ENCODE data around the gene RABGAP1L. TPM values are rescaled to one million over a fixed set of nuclear protein-coding genes. Genes with fewer than 3 reads are reported as not detected.
"Not testable (repeated sequence)": the region's sequence is repeated elsewhere in the genome, so short reads cannot be mapped to it uniquely, and the experiment has no call there.

RABGAP1L gene
- total and polyA plus RNA-seq, 4 donors: 4.8 to 53.5 (median 18.8) TPM

- not testable (repeated sequence) for H3K9me3 ChIP-seq (ENCODE audit: control insufficient read depth in 4 of 4, low read length in 3 of 4); H3K36me3 ChIP-seq (ENCODE audit: control insufficient read depth in 4 of 4, insufficient read depth in 3 of 4, low read depth in 1 of 4, low read length in 3 of 4); DNase-seq (ENCODE audit: low spot score); H3K4me3 ChIP-seq (ENCODE audit: low read depth in 1 of 3, low read length in 3 of 3); H3K4me1 ChIP-seq (ENCODE audit: control insufficient read depth in 4 of 4, insufficient read depth in 4 of 4, low read length in 3 of 4); H3K27me3 ChIP-seq (ENCODE audit: control insufficient read depth in 4 of 4, insufficient read depth in 4 of 4, low read length in 3 of 4); H3K9ac ChIP-seq (ENCODE audit: low read depth in 1 of 2, low read length in 2 of 2); H3K27ac ChIP-seq (ENCODE audit: low read depth in 1 of 2, low read length in 2 of 2)
- 83% methylated on average over 3 of the region's 3 CpGs for WGBS
- peak; percentile 16 to 39 for TF ChIP-seq HNF4A (conservative IDR thresholded peaks at IDR 0.05)
Observed at GRCh38 chr1:174409801-174410200, 250.5 kb downstream of the RABGAP1L start.

- H3K9ac ChIP-seq (ENCODE audit: low read depth in 1 of 2, low read length in 2 of 2): peak overlapping the region; percentile 17 to 59
- H3K36me3 ChIP-seq (ENCODE audit: control insufficient read depth in 4 of 4, insufficient read depth in 3 of 4, low read depth in 1 of 4, low read length in 3 of 4): no peaks in the 10 kb centered on the region
- no peaks in the 10 kb centered on the region for H3K4me1 ChIP-seq (ENCODE audit: control insufficient read depth in 4 of 4, insufficient read depth in 4 of 4, low read length in 3 of 4)
- WGBS: 34% methylated on average over 4 of the region's 4 CpGs
- no peak for DNase-seq (ENCODE audit: low spot score)
- peak overlapping the region in 2 of 3 donors; percentile 35 to 53 for H3K4me3 ChIP-seq (ENCODE audit: low read depth in 1 of 3, low read length in 3 of 3)
- peak overlapping the region; percentile 52 to 78 for H3K27ac ChIP-seq (ENCODE audit: low read depth in 1 of 2, low read length in 2 of 2)
- no peaks in the 10 kb centered on the region for H3K9me3 ChIP-seq (ENCODE audit: control insufficient read depth in 4 of 4, low read length in 3 of 4)
- TF ChIP-seq GABPA (IDR thresholded peaks at IDR 0.05 in 1 of 2, conservative IDR thresholded peaks at IDR 0.05 in 1 of 2) (no peak), ATF3 (IDR thresholded peaks at IDR 0.05) (no peak), YY1 (IDR thresholded peaks at IDR 0.05) (peak; percentile 53), TAF1 (conservative IDR thresholded peaks at IDR 0.05) (no peak), RXRA (IDR thresholded peaks at IDR 0.05) (no peak), EGR1 (IDR thresholded peaks at IDR 0.05; ENCODE audit: low read depth in 2 of 2) (no peak), HNF4A (conservative IDR thresholded peaks at IDR 0.05) (peak; percentile 3 to 10), SP1 (IDR thresholded peaks at IDR 0.05) (no peak), HNF4G (IDR thresholded peaks at IDR 0.05) (no peak), JUND (IDR thresholded peaks at IDR 0.05) (no peak), ZBTB33 (IDR thresholded peaks at IDR 0.05) (no peak), FOXA1 (IDR thresholded peaks at IDR 0.05) (peak; percentile 18), CTCF (IDR thresholded peaks at IDR 0.05; ENCODE audit: low read depth, low read length, missing input control) (peak; percentile 61), RAD21 (IDR thresholded peaks at IDR 0.05) (peak; percentile 82 to 87), REST (IDR thresholded peaks at IDR 0.05) (no peak), NR2F2 (IDR thresholded peaks at IDR 0.05) (no peak), FOXA2 (IDR thresholded peaks at IDR 0.05) (peak; percentile 49)
- TF ChIP-seq, protein P1, sequence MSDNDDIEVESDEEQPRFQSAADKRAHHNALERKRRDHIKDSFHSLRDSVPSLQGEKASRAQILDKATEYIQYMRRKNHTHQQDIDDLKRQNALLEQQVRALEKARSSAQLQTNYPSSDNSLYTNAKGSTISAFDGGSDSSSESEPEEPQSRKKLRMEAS (IDR thresholded peaks at IDR 0.05): no peak
- H3K27me3 ChIP-seq (ENCODE audit: control insufficient read depth in 4 of 4, insufficient read depth in 4 of 4, low read length in 3 of 4): no peaks in the 10 kb centered on the region
Observed at GRCh38 chr1:174413632-174414031, 254.3 kb downstream of the RABGAP1L start.

Data from liver (tissue), 9 donors.